Lung (tissue), 12 donors: ENCODE data around the gene ADAMTSL1. TPM values are rescaled to one million over a fixed set of nuclear protein-coding genes. Genes with fewer than 3 reads are reported as not detected.

ENCODE experiments used
- ATAC-seq: fragments of 200-7000 bp; cut with Tn5 transposase; one replicate; pipeline ENCODE4 v1.9.1; 2020; ENCODE audit warnings: moderate number of reproducible peaks; ENCODE audit not compliant: insufficient read depth, low FRiP score
- DNase-seq, 3 donors: peaks; one replicate each; pipeline ENCODE4 v3.0.0-alpha.2; 2013 to 2017
- H3K27ac ChIP-seq, 2 donors: one replicate each; pipeline ENCODE4 v1.5.1; 2013; ENCODE audit warnings: mild to moderate bottlenecking in 2 of 2, moderate library complexity in 2 of 2, control low read depth in 1 of 2, inconsistent platforms in 1 of 2, low read depth in 1 of 2, low read length in 1 of 2
- H3K27me3 ChIP-seq, 3 donors: one replicate each; pipeline ENCODE4 v1.5.1; 2013; ENCODE audit warnings: low read length in 2 of 3; ENCODE audit not compliant: control insufficient read depth in 3 of 3, insufficient read depth in 3 of 3
- H3K36me3 ChIP-seq, 4 donors: one replicate each; pipeline ENCODE4 v1.5.1; 2013; ENCODE audit warnings: low read length in 4 of 4, mild to moderate bottlenecking in 1 of 4, moderate library complexity in 1 of 4; ENCODE audit not compliant: control insufficient read depth in 4 of 4, insufficient read depth in 4 of 4
- H3K4me1 ChIP-seq, 5 donors: one replicate each; pipeline ENCODE4 v1.5.1; 2013; ENCODE audit warnings: low read length in 5 of 5, mild to moderate bottlenecking in 2 of 5, moderate library complexity in 1 of 5; ENCODE audit not compliant: control insufficient read depth in 5 of 5, insufficient read depth in 5 of 5
- H3K4me3 ChIP-seq: one replicate; pipeline ENCODE4 v1.5.1; 2013; ENCODE audit warnings: mild to moderate bottlenecking, control low read depth, moderate library complexity
- H3K9ac ChIP-seq, 2 donors: one replicate each; pipeline ENCODE4 v1.5.1; 2013; ENCODE audit warnings: low read length in 2 of 2, control low read depth in 1 of 2; ENCODE audit not compliant: insufficient read depth in 1 of 2
- H3K9me3 ChIP-seq, 4 donors: one replicate each; pipeline ENCODE4 v1.5.1; 2013; ENCODE audit warnings: low read length in 3 of 4, mild to moderate bottlenecking in 1 of 4, moderate library complexity in 1 of 4; ENCODE audit not compliant: control insufficient read depth in 4 of 4, insufficient read depth in 3 of 4
- CTCF ChIP-seq: IDR thresholded peaks from 2 replicates; pipeline ENCODE4 v1.5.1; 2012; ENCODE audit warnings: mild to moderate bottlenecking; ENCODE audit errors: control extremely low read depth, extremely low read depth
- WGBS, 2 donors: extraction: QIAGEN DNeasy Blood & Tissue Kit; methylation state at CpG; one replicate each; pipeline ENCODE4 v1.1.7; 2013; 5-methylcytosine and 5-hydroxymethylcytosine counted together
- polyA plus RNA-seq, 2 donors: library from polyadenylated mRNA; stranded (reverse); fragments of 200-250 nt; gene quantifications; one replicate each; pipeline ENCODE4 v1.2.1, GENCODE V29; 2013
- total RNA-seq, 2 donors: library from RNA; depleted of rRNA in 1 of 2; stranded (reverse); fragments of >200 nt in 1 of 2; gene quantifications; one replicate each; pipeline ENCODE4 v1.2.1, GENCODE V29; 2014 to 2021
- donor health status: control.
- donor health status: control.
- donor health status: Bipolar disorder and iron deficiency.
- donor health status: healthy.
- donor health status: DM: yes; HTN: yes; CAD: no.

Gene ADAMTSL1
- total and polyA plus RNA-seq, 4 donors: 0.25 to 36.2 (median 1.4) TPM

- Histone ChIP-seq H3K27me3 (no peaks in the 10 kb centered on the region), H3K9me3 (no peaks in the 10 kb centered on the region), H3K9ac (no peak overlapping the region), H3K4me1 (peaks cover 0 to 32% (median 7%) of the 10 kb centered on the region in 5 donors), H3K27ac (no peak overlapping the region), H3K4me3 (no peak overlapping the region), H3K36me3 (no peaks in the 10 kb centered on the region)
- DNase-seq (no peak), ATAC-seq (no peak)
- no peak for TF ChIP-seq CTCF
- WGBS, 2 donors: 91 to 93% methylated on average over 12 of the region's 12 CpGs
These were observed 209.4 kb downstream of the ADAMTSL1 start for GRCh38 chr9:18683312-18683711.

- no peaks in the 10 kb centered on the region for H3K27me3 ChIP-seq
- no peaks in the 10 kb centered on the region for H3K9me3 ChIP-seq
- H3K27ac ChIP-seq: no peak overlapping the region
- H3K4me1 ChIP-seq: peaks cover 0 to 30% (median 7%) of the 10 kb centered on the region in 5 donors
- TF ChIP-seq CTCF: no peak
- DNase-seq (peak in 2 of 3 donors; percentile 96 to 97), ATAC-seq (no peak)
- 66 to 73% methylated on average over 1 of the region's 1 CpG for WGBS, 2 donors
- no peak overlapping the region for H3K9ac ChIP-seq
- H3K36me3 ChIP-seq: no peaks in the 10 kb centered on the region
- H3K4me3 ChIP-seq: no peak overlapping the region
These were observed 209.9 kb downstream of the ADAMTSL1 start for GRCh38 chr9:18683851-18684250.

GRCh38 chr9:18684593-18685317 is 210.8 kb downstream of the ADAMTSL1 start:
- no peak overlapping the region for H3K9ac ChIP-seq
- H3K27me3 ChIP-seq: no peaks in the 10 kb centered on the region
- no peak for ATAC-seq
- peak; percentile 34 to 71 (median 70) for DNase-seq
- H3K4me1 ChIP-seq: peaks cover 0 to 23% (median 7%) of the 10 kb centered on the region in 5 donors
- WGBS, 2 donors: 67 to 83% methylated on average over 5 of the region's 5 CpGs
- no peak overlapping the region for H3K4me3 ChIP-seq
- H3K27ac ChIP-seq: no peak overlapping the region
- TF ChIP-seq CTCF: no peak
- H3K9me3 ChIP-seq: no peaks in the 10 kb centered on the region
- no peaks in the 10 kb centered on the region for H3K36me3 ChIP-seq
